Neural progenitor cell (in vitro differentiated cells): ENCODE results near the gene TRIO. TPM values are rescaled to one million over a fixed set of nuclear protein-coding genes. Genes with fewer than 3 reads are reported as not detected.

Experiments used
- DNase-seq: peaks from one replicate; pipeline ENCODE4 v3.0.0-alpha.2; 2016; ENCODE audit warnings: low spot score
- H2AFZ ChIP-seq: fragments of 200-600 bp; sonication (generic); replicated peaks from 2 replicates; pipeline ENCODE4 v1.6.1; 2016; ENCODE audit warnings: antibody characterized with exemption
- H3F3A ChIP-seq: fragments of 200-600 bp; sonication (generic); 2 replicates; pipeline ENCODE4 v1.6.1; 2016; ENCODE audit warnings: antibody characterized with exemption, low read depth
- H3K27ac ChIP-seq: fragments of 200-600 bp; sonication (generic); 2 replicates; pipeline ENCODE4 v1.5.1; 2016; ENCODE audit warnings: mild to moderate bottlenecking
- H3K27me3 ChIP-seq: fragments of 200-600 bp; sonication (generic); 2 replicates; pipeline ENCODE4 v1.6.1; 2016; ENCODE audit warnings: mild to moderate bottlenecking, moderate library complexity
- H3K36me3 ChIP-seq: fragments of 200-600 bp; sonication (generic); 2 replicates; pipeline ENCODE4 v1.5.1; 2016
- H3K4me1 ChIP-seq: fragments of 200-600 bp; sonication (generic); 2 replicates; pipeline ENCODE4 v1.6.1; 2016; ENCODE audit warnings: mixed run types
- H3K4me2 ChIP-seq: fragments of 200-600 bp; sonication (generic); 2 replicates; pipeline ENCODE4 v1.6.1; 2016
- H3K4me3 ChIP-seq: fragments of 200-600 bp; sonication (generic); 2 replicates; pipeline ENCODE4 v1.5.1; 2016
- H3K79me2 ChIP-seq: fragments of 200-600 bp; sonication (generic); 2 replicates; pipeline ENCODE4 v1.6.1; 2016; ENCODE audit warnings: low read depth
- H3K9ac ChIP-seq: fragments of 200-600 bp; sonication (generic); 2 replicates; pipeline ENCODE4 v1.6.1; 2016
- H3K9me3 ChIP-seq: fragments of 200-600 bp; sonication (generic); 2 replicates; pipeline ENCODE4 v1.5.1; 2016; ENCODE audit warnings: low read depth
- H4K20me1 ChIP-seq: fragments of 200-600 bp; sonication (generic); 2 replicates; pipeline ENCODE4 v1.6.1; 2016; ENCODE audit warnings: low read depth
- H3K27ac Mint-ChIP-seq: 3 replicates; pipeline ENCODE4 v1.8.0; 2021; ENCODE audit warnings: mixed read lengths
- H3K27me3 Mint-ChIP-seq: 2 replicates; pipeline ENCODE4 v1.8.0; 2022; ENCODE audit warnings: low read depth, mild to moderate bottlenecking, inconsistent platforms, moderate library complexity, mixed read lengths; ENCODE audit not compliant: insufficient read depth
- H3K36me3 Mint-ChIP-seq: 3 replicates; pipeline ENCODE4 v1.8.0; 2021; ENCODE audit warnings: mixed read lengths
- H3K4me1 Mint-ChIP-seq: 3 replicates; pipeline ENCODE4 v1.8.0; 2021; ENCODE audit warnings: mixed read lengths
- H3K4me3 Mint-ChIP-seq: 3 replicates; pipeline ENCODE4 v1.8.0; 2021; ENCODE audit warnings: mild to moderate bottlenecking, moderate library complexity, mixed read lengths
- H3K9me3 Mint-ChIP-seq: 3 replicates; pipeline ENCODE4 v1.8.0; 2020; ENCODE audit warnings: mixed read lengths
- CTCF ChIP-seq: fragments of 200-600 bp; sonication (generic); IDR thresholded peaks from 2 replicates; pipeline ENCODE4 v1.5.1; 2017; ENCODE audit warnings: antibody characterized with exemption, mild to moderate bottlenecking
- EZH2 ChIP-seq: fragments of 200-600 bp; sonication (generic); IDR thresholded peaks from 2 replicates; pipeline ENCODE4 v1.6.1; 2017; ENCODE audit warnings: antibody characterized with exemption, mild to moderate bottlenecking, moderate library complexity
- EZH2phosphoT487 ChIP-seq: fragments of 200-600 bp; sonication (generic); IDR thresholded peaks from 2 replicates; pipeline ENCODE4 v1.6.1; 2017; ENCODE audit warnings: antibody characterized with exemption
- total RNA-seq: library from RNA; depleted of rRNA; stranded (reverse); fragments of >200 nt; gene quantifications from 2 replicates; pipeline ENCODE4 v1.2.3, GENCODE V29; 2015; ENCODE audit warnings: low replicate concordance

Gene TRIO
- total RNA-seq, 1 donor from 2014 or later: 84.7 TPM

GRCh38 chr5:14220642-14221041 is 77.5 kb downstream of the TRIO start:
- Histone ChIP-seq H3K27me3 (no peaks in the 10 kb centered on the region), H3K79me2 (peaks cover 99% of the 10 kb centered on the region), H3F3A (peaks cover 17% of the 10 kb centered on the region), H3K27ac (no peak overlapping the region), H2AFZ (no peak overlapping the region), H3K36me3 (no peaks in the 10 kb centered on the region), H3K9ac (no peak overlapping the region), H4K20me1 (peaks cover 97% of the 10 kb centered on the region), H3K4me2 (no peak overlapping the region), H3K4me3 (no peak overlapping the region), H3K9me3 (no peaks in the 10 kb centered on the region), H3K4me1 (peaks cover 74% of the 10 kb centered on the region)
- Mint-ChIP-seq H3K4me3 (no peak overlapping the region), H3K36me3 (peaks cover 15% of the 10 kb centered on the region), H3K27ac (no peak overlapping the region), H3K4me1 (peaks cover 52% of the 10 kb centered on the region), H3K9me3 (peaks cover 6% of the 10 kb centered on the region), H3K27me3 (peaks cover 2% of the 10 kb centered on the region)
- no peak for TF ChIP-seq EZH2phosphoT487
- no peak for DNase-seq

- H3K27ac Mint-ChIP-seq: no peak overlapping the region
- H3K4me3 Mint-ChIP-seq: no peak overlapping the region
- Histone ChIP-seq H3K4me2 (peak overlapping the region; percentile 40), H2AFZ (no peak overlapping the region), H4K20me1 (peaks cover 92% of the 10 kb centered on the region), H3K4me1 (peaks cover 63% of the 10 kb centered on the region), H3F3A (peaks cover 17% of the 10 kb centered on the region), H3K9me3 (no peaks in the 10 kb centered on the region), H3K79me2 (peaks cover 99% of the 10 kb centered on the region), H3K9ac (no peak overlapping the region), H3K27me3 (no peaks in the 10 kb centered on the region), H3K36me3 (no peaks in the 10 kb centered on the region), H3K27ac (no peak overlapping the region), H3K4me3 (no peak overlapping the region)
- TF ChIP-seq EZH2phosphoT487: no peak
- no peak for TF ChIP-seq EZH2
- no peak for TF ChIP-seq CTCF
- H3K9me3 Mint-ChIP-seq: peaks cover 6% of the 10 kb centered on the region
- no peak for DNase-seq
- H3K4me1 Mint-ChIP-seq: peaks cover 45% of the 10 kb centered on the region
- peaks cover 16% of the 10 kb centered on the region for H3K36me3 Mint-ChIP-seq
- peaks cover 2% of the 10 kb centered on the region for H3K27me3 Mint-ChIP-seq
Measured at GRCh38 chr5:14221732-14222131, 78.6 kb downstream of the TRIO start.

- Histone ChIP-seq H3K27me3 (no peaks in the 10 kb centered on the region), H3K4me2 (peak overlapping the region; percentile 40), H2AFZ (no peak overlapping the region), H3K27ac (no peak overlapping the region), H4K20me1 (peaks cover 92% of the 10 kb centered on the region), H3F3A (peaks cover 17% of the 10 kb centered on the region), H3K79me2 (peaks cover 99% of the 10 kb centered on the region), H3K4me3 (no peak overlapping the region), H3K9me3 (no peaks in the 10 kb centered on the region), H3K9ac (no peak overlapping the region), H3K4me1 (peaks cover 59% of the 10 kb centered on the region), H3K36me3 (no peaks in the 10 kb centered on the region)
- H3K4me3 Mint-ChIP-seq: no peak overlapping the region
- peaks cover 2% of the 10 kb centered on the region for H3K27me3 Mint-ChIP-seq
- peaks cover 6% of the 10 kb centered on the region for H3K9me3 Mint-ChIP-seq
- peaks cover 16% of the 10 kb centered on the region for H3K36me3 Mint-ChIP-seq
- H3K27ac Mint-ChIP-seq: no peak overlapping the region
- no peak for TF ChIP-seq EZH2
- no peak for TF ChIP-seq CTCF
- TF ChIP-seq EZH2phosphoT487: no peak
- peaks cover 42% of the 10 kb centered on the region for H3K4me1 Mint-ChIP-seq
- peak; percentile 30 for DNase-seq
Measured at GRCh38 chr5:14222206-14222605, 79.1 kb downstream of the TRIO start.

GRCh38 chr5:14223372-14223771 is 80.2 kb downstream of the TRIO start:
- Histone ChIP-seq H3K4me3 (no peak overlapping the region), H3K4me1 (peaks cover 50% of the 10 kb centered on the region), H3K36me3 (no peaks in the 10 kb centered on the region), H3K9me3 (no peaks in the 10 kb centered on the region), H3K4me2 (peak overlapping the region; percentile 40), H2AFZ (no peak overlapping the region), H3K9ac (no peak overlapping the region), H3K27ac (no peak overlapping the region), H3F3A (peaks cover 17% of the 10 kb centered on the region), H4K20me1 (peaks cover 90% of the 10 kb centered on the region), H3K79me2 (peaks cover 99% of the 10 kb centered on the region), H3K27me3 (no peaks in the 10 kb centered on the region)
- Mint-ChIP-seq H3K27ac (peak overlapping the region; percentile 46), H3K27me3 (peaks cover 2% of the 10 kb centered on the region), H3K4me1 (peaks cover 39% of the 10 kb centered on the region), H3K9me3 (peaks cover 6% of the 10 kb centered on the region), H3K4me3 (no peak overlapping the region), H3K36me3 (peaks cover 18% of the 10 kb centered on the region)
- DNase-seq: no peak
- no peak for TF ChIP-seq EZH2
- TF ChIP-seq CTCF: no peak
- no peak for TF ChIP-seq EZH2phosphoT487
